Measurements from ENCODE around the gene CPA5.

Gene CPA5

DNA sequence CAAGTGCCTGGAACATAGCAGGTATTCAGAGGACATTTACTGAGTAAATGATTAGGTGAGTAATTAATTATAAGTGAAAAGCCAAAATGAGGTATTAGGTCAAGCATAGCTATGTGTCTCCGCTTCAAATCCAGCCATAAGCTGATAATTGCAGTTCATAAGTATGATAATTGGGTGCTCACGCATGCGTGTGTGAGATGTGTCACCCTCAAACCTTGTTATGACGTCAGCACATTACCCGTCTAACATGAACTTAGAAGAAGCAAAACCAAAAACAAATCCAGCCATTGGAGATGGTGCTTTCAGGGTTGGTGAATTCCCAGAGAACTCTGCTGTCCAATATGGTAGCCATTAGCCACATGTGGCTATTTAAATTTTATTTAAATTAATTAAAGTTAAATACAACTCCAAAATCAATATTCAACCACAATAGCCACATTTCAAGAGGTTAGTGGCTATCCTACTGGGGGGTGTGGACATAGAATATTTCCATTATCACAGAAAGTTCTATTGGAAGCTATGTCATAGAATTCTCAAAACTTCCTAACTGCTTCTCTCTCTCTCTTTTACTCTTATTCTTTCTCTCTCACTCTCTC, at the start of gene CPA5:
TSS of gene CPA5 (plus strand) at position 546 of the 596 bp plus-strand sequence. CDS start 1,670 bp downstream, outside the sequence.
- Histone ChIP-seq H3K9ac (ENCODE audit: low read length) (no peak within 1 kb of the TSS), H3K27me3 (replicated peaks; ENCODE audit: control insufficient read depth, insufficient read depth, low read length) (no peaks in the 10 kb centered on the region), H3K9me3 (ENCODE audit: control insufficient read depth, low read length) (no peaks in the 10 kb centered on the region), H3K4me3 (ENCODE audit: low read length) (peak within 1 kb of the TSS; percentile 26), H3K4me1 (ENCODE audit: control insufficient read depth, insufficient read depth, low read length) (peaks cover 6% of the 10 kb centered on the region), H3K36me3 (ENCODE audit: control insufficient read depth, insufficient read depth, low read length, severe bottlenecking) (no peaks in the 10 kb centered on the region)
- DNase-seq (ENCODE audit: low read depth), result no peak

DNA sequence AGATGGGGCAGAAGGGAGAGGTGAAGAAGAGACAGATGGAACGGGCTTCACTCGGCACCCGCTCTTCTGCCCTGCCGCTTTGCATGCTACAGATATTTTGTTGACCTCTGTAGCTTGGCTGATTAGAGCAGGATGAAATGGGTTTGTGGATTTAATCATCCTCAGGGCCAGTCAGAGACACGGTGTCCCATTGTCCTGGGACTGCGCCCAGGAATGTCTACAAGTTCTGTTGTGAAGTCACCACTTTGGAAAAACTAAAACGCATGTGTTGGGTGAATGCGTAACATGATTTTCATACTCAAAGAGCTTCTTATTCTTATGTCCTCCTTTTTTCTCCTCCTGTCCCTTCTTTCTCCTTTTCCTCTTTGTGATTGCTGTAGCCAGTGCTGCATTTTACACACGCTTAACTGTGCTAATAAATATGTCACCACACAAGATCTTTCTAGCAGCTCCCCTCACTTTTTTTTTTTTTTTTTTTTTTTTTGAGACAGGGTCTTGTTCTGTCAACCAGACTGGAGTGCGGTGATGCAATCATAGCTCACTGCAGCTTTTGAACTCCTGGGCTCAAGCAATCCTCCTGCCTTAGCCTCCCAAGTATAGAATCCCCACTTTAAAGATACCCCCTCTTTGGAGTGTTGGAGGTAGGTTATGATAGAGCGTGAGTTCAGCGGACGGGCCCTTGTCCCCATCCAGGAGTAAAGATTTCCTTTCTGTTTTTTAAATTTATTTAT, 48.2 kb upstream of the CPA5 start:
- peaks cover 16% of the 10 kb centered on the region for H3K4me1 ChIP-seq (ENCODE audit: control insufficient read depth, insufficient read depth, low read length)
- H3K27me3 ChIP-seq (replicated peaks; ENCODE audit: control insufficient read depth, insufficient read depth, low read length), result no peaks in the 10 kb centered on the region
- H3K36me3 ChIP-seq (ENCODE audit: control insufficient read depth, insufficient read depth, low read length, severe bottlenecking), result no peaks in the 10 kb centered on the region
- H3K9me3 ChIP-seq (ENCODE audit: control insufficient read depth, low read length), result no peaks in the 10 kb centered on the region
- H3K4me3 ChIP-seq (ENCODE audit: low read length), result no peak overlapping the region
- DNase-seq (ENCODE audit: low read depth), result no peak
- no peak overlapping the region for H3K9ac ChIP-seq (ENCODE audit: low read length)

- H3K27me3 ChIP-seq (replicated peaks; ENCODE audit: control insufficient read depth, insufficient read depth, low read length), result no peaks in the 10 kb centered on the region
- H3K4me1 ChIP-seq (ENCODE audit: control insufficient read depth, insufficient read depth, low read length), result peaks cover 9% of the 10 kb centered on the region
- no peak for DNase-seq (ENCODE audit: low read depth)
- no peaks in the 10 kb centered on the region for H3K36me3 ChIP-seq (ENCODE audit: control insufficient read depth, insufficient read depth, low read length, severe bottlenecking)
- H3K4me3 ChIP-seq (ENCODE audit: low read length), result no peak overlapping the region
- no peak overlapping the region for H3K9ac ChIP-seq (ENCODE audit: low read length)
- H3K9me3 ChIP-seq (ENCODE audit: control insufficient read depth, low read length), result no peaks in the 10 kb centered on the region
Measured at GRCh38 chr7:130297628-130298543, 46.7 kb upstream of the CPA5 start.

GRCh38 chr7:130298544-130299326, 45.9 kb upstream of the CPA5 start:
- DNase-seq (ENCODE audit: low read depth), result no peak
- no peaks in the 10 kb centered on the region for H3K27me3 ChIP-seq (replicated peaks; ENCODE audit: control insufficient read depth, insufficient read depth, low read length)

DNA sequence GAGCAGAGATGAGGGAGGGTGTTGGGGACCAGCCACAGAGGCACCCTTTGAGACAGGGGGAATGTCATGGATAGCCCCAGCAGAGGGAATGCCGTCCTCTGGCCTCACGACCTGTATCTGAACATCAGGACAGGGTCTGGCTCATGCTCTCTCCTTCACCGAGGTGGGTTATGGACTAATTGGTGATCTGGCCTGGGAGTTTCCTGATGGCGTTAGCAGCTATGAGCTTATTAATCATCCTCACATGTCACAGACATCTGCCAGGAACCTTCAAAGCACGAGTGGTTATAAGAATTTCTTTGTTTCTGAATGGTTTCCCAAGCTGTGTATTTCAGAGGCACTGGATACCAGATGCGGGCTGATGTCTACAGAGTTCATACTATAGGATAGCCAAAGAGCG, 44.8 kb upstream of the CPA5 start:
- peaks cover 6% of the 10 kb centered on the region for H3K4me1 ChIP-seq (ENCODE audit: control insufficient read depth, insufficient read depth, low read length)
- no peak overlapping the region for H3K4me3 ChIP-seq (ENCODE audit: low read length)
- H3K27me3 ChIP-seq (replicated peaks; ENCODE audit: control insufficient read depth, insufficient read depth, low read length), result no peaks in the 10 kb centered on the region
- DNase-seq (ENCODE audit: low read depth), result no peak
- no peaks in the 10 kb centered on the region for H3K9me3 ChIP-seq (ENCODE audit: control insufficient read depth, low read length)
- no peak overlapping the region for H3K9ac ChIP-seq (ENCODE audit: low read length)
- no peaks in the 10 kb centered on the region for H3K36me3 ChIP-seq (ENCODE audit: control insufficient read depth, insufficient read depth, low read length, severe bottlenecking)

More at GRCh38 chr7:130298544-130299326, 45.9 kb upstream of the CPA5 start:
- Histone ChIP-seq H3K4me3 (ENCODE audit: low read length) (no peak overlapping the region), H3K36me3 (ENCODE audit: control insufficient read depth, insufficient read depth, low read length, severe bottlenecking) (no peaks in the 10 kb centered on the region), H3K4me1 (ENCODE audit: control insufficient read depth, insufficient read depth, low read length) (peaks cover under 1% of the 10 kb centered on the region), H3K9me3 (ENCODE audit: control insufficient read depth, low read length) (no peaks in the 10 kb centered on the region), H3K9ac (ENCODE audit: low read length) (no peak overlapping the region)

GRCh38 chr7:130301501-130302020, 43.1 kb upstream of the CPA5 start:
- Histone ChIP-seq H3K27me3 (replicated peaks; ENCODE audit: control insufficient read depth, insufficient read depth, low read length) (peaks cover 8% of the 10 kb centered on the region), H3K4me3 (ENCODE audit: low read length) (no peak overlapping the region), H3K9me3 (ENCODE audit: control insufficient read depth, low read length) (no peaks in the 10 kb centered on the region), H3K36me3 (ENCODE audit: control insufficient read depth, insufficient read depth, low read length, severe bottlenecking) (no peaks in the 10 kb centered on the region), H3K9ac (ENCODE audit: low read length) (no peak overlapping the region), H3K4me1 (ENCODE audit: control insufficient read depth, insufficient read depth, low read length) (peaks cover 13% of the 10 kb centered on the region)
- no peak for DNase-seq (ENCODE audit: low read depth)

- Histone ChIP-seq H3K9ac (ENCODE audit: low read length) (no peak overlapping the region), H3K9me3 (ENCODE audit: control insufficient read depth, low read length) (no peaks in the 10 kb centered on the region), H3K4me1 (ENCODE audit: control insufficient read depth, insufficient read depth, low read length) (peaks cover 13% of the 10 kb centered on the region), H3K36me3 (ENCODE audit: control insufficient read depth, insufficient read depth, low read length, severe bottlenecking) (no peaks in the 10 kb centered on the region), H3K4me3 (ENCODE audit: low read length) (no peak overlapping the region), H3K27me3 (replicated peaks; ENCODE audit: control insufficient read depth, insufficient read depth, low read length) (peaks cover 10% of the 10 kb centered on the region)
- DNase-seq (ENCODE audit: low read depth), result no peak
Measured at GRCh38 chr7:130302649-130303048, 42.0 kb upstream of the CPA5 start.

- DNase-seq (ENCODE audit: low read depth), result no peak
- H3K36me3 ChIP-seq (ENCODE audit: control insufficient read depth, insufficient read depth, low read length, severe bottlenecking), result no peaks in the 10 kb centered on the region
Measured at GRCh38 chr7:130303127-130303526, 41.5 kb upstream of the CPA5 start.

GRCh38 chr7:130303551-130303950, 41.1 kb upstream of the CPA5 start:
- Histone ChIP-seq H3K27me3 (replicated peaks; ENCODE audit: control insufficient read depth, insufficient read depth, low read length) (peaks cover 13% of the 10 kb centered on the region), H3K9me3 (ENCODE audit: control insufficient read depth, low read length) (no peaks in the 10 kb centered on the region), H3K9ac (ENCODE audit: low read length) (no peak overlapping the region), H3K4me3 (ENCODE audit: low read length) (no peak overlapping the region), H3K4me1 (ENCODE audit: control insufficient read depth, insufficient read depth, low read length) (peaks cover 13% of the 10 kb centered on the region), H3K36me3 (ENCODE audit: control insufficient read depth, insufficient read depth, low read length, severe bottlenecking) (no peaks in the 10 kb centered on the region)
- DNase-seq (ENCODE audit: low read depth), result no peak

More at GRCh38 chr7:130303127-130303526, 41.5 kb upstream of the CPA5 start:
- Histone ChIP-seq H3K4me1 (ENCODE audit: control insufficient read depth, insufficient read depth, low read length) (peaks cover 13% of the 10 kb centered on the region), H3K9ac (ENCODE audit: low read length) (no peak overlapping the region), H3K9me3 (ENCODE audit: control insufficient read depth, low read length) (no peaks in the 10 kb centered on the region), H3K4me3 (ENCODE audit: low read length) (no peak overlapping the region), H3K27me3 (replicated peaks; ENCODE audit: control insufficient read depth, insufficient read depth, low read length) (peaks cover 13% of the 10 kb centered on the region)

DNA sequence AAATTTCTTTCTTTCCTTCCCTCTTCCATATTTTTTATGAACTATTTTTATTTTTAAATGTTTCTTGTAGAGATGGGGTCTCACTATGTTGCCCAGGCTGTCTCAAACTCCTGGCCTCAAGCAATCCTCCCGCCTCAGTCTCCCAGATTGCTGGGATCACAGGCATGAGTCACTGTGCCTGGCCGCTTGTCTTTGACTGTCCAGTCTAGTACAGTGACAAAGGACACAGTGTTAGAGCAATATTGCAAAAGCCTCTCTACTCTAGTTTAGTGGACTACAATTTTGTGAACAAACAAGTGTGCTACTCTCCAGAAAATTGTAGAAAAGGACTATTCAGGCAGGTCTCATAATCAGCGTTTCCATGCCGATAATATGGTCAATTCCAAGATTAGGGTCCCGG, 40.6 kb upstream of the CPA5 start:
- no peak for DNase-seq (ENCODE audit: low read depth)
- Histone ChIP-seq H3K9me3 (ENCODE audit: control insufficient read depth, low read length) (no peaks in the 10 kb centered on the region), H3K4me1 (ENCODE audit: control insufficient read depth, insufficient read depth, low read length) (peaks cover 13% of the 10 kb centered on the region), H3K9ac (ENCODE audit: low read length) (no peak overlapping the region), H3K36me3 (ENCODE audit: control insufficient read depth, insufficient read depth, low read length, severe bottlenecking) (no peaks in the 10 kb centered on the region), H3K4me3 (ENCODE audit: low read length) (no peak overlapping the region), H3K27me3 (replicated peaks; ENCODE audit: control insufficient read depth, insufficient read depth, low read length) (peaks cover 13% of the 10 kb centered on the region)

All from adipocyte (in vitro differentiated cells).